Measurements from ENCODE around the gene PELO. TPM values are rescaled to one million over a fixed set of nuclear protein-coding genes. Genes with fewer than 3 reads are reported as not detected.

PELO gene
- polyA plus RNA-seq, 2 of the 4 experiments (the other 2 are of a cell fraction): 15.6 to 20.1 TPM

GRCh38 chr5:52772668-52773067 is 15.0 kb upstream of the PELO start:
- Histone ChIP-seq H3K9me3 (no peaks in the 10 kb centered on the region), H3K27ac (no peak overlapping the region)
- no peak for FAIRE-seq

GRCh38 chr5:52773342-52773741 is 14.4 kb upstream of the PELO start:
- FAIRE-seq (no peak), DNase-seq (ENCODE audit: low read depth in 1 of 2, low spot score in 1 of 2) (no peak), ATAC-seq (no peak)
- 78% methylated on average over 2 of the region's 2 CpGs for WGBS (ENCODE audit: missing lambda C conversion rate)
- no peak overlapping the region for H3K4me3 ChIP-seq
- H3K4me2 ChIP-seq: no peak overlapping the region
- POLR2A ChIA-PET: no interaction called here
- TF ChIP-seq RARB (CRISPR knock-in tag; IDR thresholded peaks at IDR 0.05): no peak
- no peak for TF ChIP-seq NFE2L2 (conservative IDR thresholded peaks at IDR 0.05; ENCODE audit: low read length)
- TF ChIP-seq PBX3 (IDR thresholded peaks at IDR 0.05): no peak
- TF ChIP-seq NR3C1 (IDR thresholded peaks at IDR 0.05): no peak
- TF ChIP-seq CTCF (IDR thresholded peaks at IDR 0.05): no peak
- no peak for TF ChIP-seq FOSB (CRISPR knock-in tag; IDR thresholded peaks at IDR 0.05)
- no peak for TF ChIP-seq EP300 (IDR thresholded peaks at IDR 0.05)
- no peak for TF ChIP-seq HMGXB4 (CRISPR knock-in tag; IDR thresholded peaks at IDR 0.05; ENCODE audit: borderline replicate concordance)
- TF ChIP-seq RCOR1 (IDR thresholded peaks at IDR 0.05; ENCODE audit: low read depth, low read length): no peak
- no peak for TF ChIP-seq HOXB5 (CRISPR knock-in tag; IDR thresholded peaks at IDR 0.05)
- CTCF ChIA-PET: no interaction called here
- H3K9me3 ChIP-seq: no peaks in the 10 kb centered on the region
- no peak overlapping the region for H3K27ac ChIP-seq
- no peaks in the 10 kb centered on the region for H3K4me1 ChIP-seq

More at GRCh38 chr5:52772668-52773067, 15.0 kb upstream of the PELO start:
- TF ChIP-seq POLR2A (IDR thresholded peaks at IDR 0.05; ENCODE audit: low read length) (no peak), JUNB (IDR thresholded peaks at IDR 0.05) (no peak), RAD21 (conservative IDR thresholded peaks at IDR 0.05 in 1 of 2, IDR thresholded peaks at IDR 0.05 in 1 of 2) (no peak), KDM5A (IDR thresholded peaks at IDR 0.05) (no peak), USF2 (IDR thresholded peaks at IDR 0.05) (no peak), CTCF (IDR thresholded peaks at IDR 0.05) (no peak), TP53 (CRISPR knock-in tag; IDR thresholded peaks at IDR 0.05) (no peak), BHLHE40 (IDR thresholded peaks at IDR 0.05; ENCODE audit: low read depth, low read length) (no peak)
- TF ChIP-seq, protein P1, sequence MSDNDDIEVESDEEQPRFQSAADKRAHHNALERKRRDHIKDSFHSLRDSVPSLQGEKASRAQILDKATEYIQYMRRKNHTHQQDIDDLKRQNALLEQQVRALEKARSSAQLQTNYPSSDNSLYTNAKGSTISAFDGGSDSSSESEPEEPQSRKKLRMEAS (IDR thresholded peaks at IDR 0.05): no peak
- H3K4me2 ChIP-seq: no peak overlapping the region
- H3K4me3 ChIP-seq: no peak overlapping the region
- ATAC-seq (no peak), DNase-seq (ENCODE audit: low read depth in 1 of 2, low spot score in 1 of 2) (no peak)
- ChIA-PET POLR2A (no interaction called here), CTCF (no interaction called here)
- H3K4me1 ChIP-seq: no peaks in the 10 kb centered on the region
